ENCODE measurements around the gene SPC24. TPM values are rescaled to one million over a fixed set of nuclear protein-coding genes. Genes with fewer than 3 reads are reported as not detected.
"Not testable (repeated sequence)": the region's sequence is repeated elsewhere in the genome, so short reads cannot be mapped to it uniquely, and the experiment has no call there.

SPC24 gene
- total RNA-seq, 1 donor from 2014 or later = 33.1 TPM

DNA sequence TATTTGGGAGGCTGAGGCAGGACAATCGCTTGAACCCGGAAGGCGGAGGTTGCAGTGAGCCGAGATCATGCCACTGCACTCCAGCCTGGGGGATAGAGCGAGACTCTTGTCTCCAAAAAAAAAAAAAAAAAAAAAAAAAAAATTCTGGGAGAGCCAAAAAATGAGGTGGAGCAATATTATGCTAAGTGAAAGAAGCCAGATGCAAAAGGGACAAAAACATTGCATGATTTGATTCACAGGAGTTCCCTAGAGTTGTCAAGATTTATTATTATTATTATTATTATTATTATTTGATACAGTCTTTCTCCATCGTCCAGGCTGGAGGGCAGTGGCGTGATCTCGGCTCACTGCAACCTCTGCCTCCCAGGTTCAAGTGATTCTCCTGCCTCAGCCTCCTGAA, 25.4 kb upstream of the SPC24 start:
- H3K9me3 Mint-ChIP-seq; DNase-seq; H3K4me3 Mint-ChIP-seq; H3K27ac Mint-ChIP-seq; H3K27me3 Mint-ChIP-seq; intact Hi-C loops (cut with micrococcal nuclease); H3K36me3 Mint-ChIP-seq (ENCODE audit: low read depth); H3K4me1 Mint-ChIP-seq: not testable (repeated sequence)

DNA sequence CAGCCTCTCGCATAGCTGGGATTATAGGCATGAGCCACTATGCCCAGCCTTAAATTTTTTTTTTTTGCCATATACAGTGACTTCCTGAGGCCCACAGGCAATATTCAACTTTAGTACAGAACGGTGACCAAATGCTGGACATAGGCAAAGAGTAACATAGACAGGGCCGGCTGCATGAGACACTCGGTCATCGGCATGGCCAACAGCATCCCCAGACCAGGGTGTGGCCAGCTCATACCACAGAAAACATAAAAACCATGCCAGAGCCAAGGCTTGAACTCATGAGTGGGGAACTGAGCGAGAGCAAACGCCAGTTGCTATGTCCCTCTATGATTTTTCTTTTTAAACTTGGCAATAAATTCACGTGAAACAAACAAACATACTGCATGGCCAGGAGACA, 24.8 kb upstream of the SPC24 start:
- Mint-ChIP-seq H3K4me3 (no peak overlapping the region), H3K9me3 (no peaks in the 10 kb centered on the region), H3K36me3 (ENCODE audit: low read depth) (no peaks in the 10 kb centered on the region), H3K4me1 (peaks cover 3% of the 10 kb centered on the region), H3K27me3 (peaks cover 3% of the 10 kb centered on the region), H3K27ac (no peak overlapping the region)
- DNase-seq = no peak
- intact Hi-C loops (cut with micrococcal nuclease) = no loop called here

DNA sequence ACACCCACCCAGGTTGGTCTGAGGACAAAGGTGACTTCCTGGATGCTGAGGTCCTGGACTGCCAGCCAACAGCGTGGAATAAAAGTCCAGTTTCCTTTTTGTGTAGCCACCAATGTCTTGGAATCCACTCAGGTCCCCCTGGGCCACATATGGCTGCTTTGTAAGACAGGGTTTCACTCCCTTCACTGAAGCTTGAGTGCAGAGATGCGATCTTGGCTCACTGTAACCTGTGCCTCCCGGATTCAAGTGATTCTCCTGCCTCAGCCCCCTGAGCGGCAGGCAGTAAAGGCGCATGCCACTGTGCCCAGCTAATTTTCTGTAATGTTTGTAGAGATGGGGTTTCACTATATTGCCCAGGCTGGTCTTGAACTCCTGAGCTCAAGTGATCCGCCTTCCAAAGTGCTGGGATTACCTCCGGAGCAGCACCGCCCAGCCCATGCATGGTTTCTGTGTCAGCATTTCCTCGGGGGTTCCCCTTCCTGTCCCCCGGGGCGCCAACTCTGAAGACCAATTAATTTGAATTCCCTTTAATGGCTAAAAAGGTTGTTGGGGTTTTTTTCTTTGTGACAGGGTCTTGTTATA, 24.2 kb upstream of the SPC24 start:
- H3K36me3 Mint-ChIP-seq (ENCODE audit: low read depth) = no peaks in the 10 kb centered on the region
- peaks cover 3% of the 10 kb centered on the region for H3K4me1 Mint-ChIP-seq
- no peak overlapping the region for H3K27ac Mint-ChIP-seq
- H3K9me3 Mint-ChIP-seq = no peaks in the 10 kb centered on the region
- no peak for DNase-seq
- no peak overlapping the region for H3K4me3 Mint-ChIP-seq
- intact Hi-C loops (cut with micrococcal nuclease) = no loop called here
- peaks cover 3% of the 10 kb centered on the region for H3K27me3 Mint-ChIP-seq

DNA sequence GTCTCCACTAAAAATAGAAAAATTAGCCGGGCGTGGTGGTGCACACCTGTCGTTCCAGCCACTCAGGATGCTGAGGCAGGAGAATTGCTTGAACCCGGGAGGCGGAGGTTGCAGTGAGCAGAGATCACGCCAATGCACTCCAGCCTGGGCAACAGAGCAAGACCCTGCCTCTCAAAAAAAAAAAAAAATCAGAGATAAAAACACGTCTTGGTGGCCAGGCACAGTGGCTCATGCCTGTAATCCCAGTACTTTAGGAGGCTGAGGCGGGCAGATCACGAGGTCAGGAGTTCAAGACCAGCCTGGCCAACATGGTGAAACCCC, 23.5 kb upstream of the SPC24 start:
- H3K27ac Mint-ChIP-seq; H3K36me3 Mint-ChIP-seq (ENCODE audit: low read depth); H3K27me3 Mint-ChIP-seq; H3K4me3 Mint-ChIP-seq; H3K9me3 Mint-ChIP-seq; H3K4me1 Mint-ChIP-seq; intact Hi-C loops (cut with micrococcal nuclease); DNase-seq: not testable (repeated sequence)

DNA sequence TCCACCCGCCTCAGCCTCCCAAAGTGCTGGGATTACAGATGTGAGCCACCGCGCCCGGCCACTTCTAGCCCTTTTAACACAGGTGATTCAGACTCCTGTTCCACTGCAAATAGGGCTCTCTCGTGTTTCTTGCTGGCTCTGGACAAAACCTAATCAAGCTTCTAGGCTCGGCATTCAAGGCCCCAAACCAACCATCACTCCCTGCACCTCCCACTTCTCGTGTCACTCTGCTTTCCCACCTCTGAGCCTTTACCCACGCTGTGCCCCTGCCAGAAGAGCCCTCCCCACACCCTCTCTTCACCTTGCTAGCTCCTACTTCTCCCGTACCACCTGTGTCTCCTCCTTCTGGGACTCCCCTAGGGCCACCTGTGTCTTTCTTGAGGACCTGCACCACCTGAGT, 22.0 kb upstream of the SPC24 start:
- Mint-ChIP-seq H3K36me3 (ENCODE audit: low read depth) (no peaks in the 10 kb centered on the region), H3K27me3 (peaks cover 3% of the 10 kb centered on the region), H3K4me3 (no peak overlapping the region), H3K27ac (no peak overlapping the region), H3K4me1 (peaks cover 3% of the 10 kb centered on the region), H3K9me3 (no peaks in the 10 kb centered on the region)
- DNase-seq = no peak
- intact Hi-C loops (cut with micrococcal nuclease) = no loop called here

DNA sequence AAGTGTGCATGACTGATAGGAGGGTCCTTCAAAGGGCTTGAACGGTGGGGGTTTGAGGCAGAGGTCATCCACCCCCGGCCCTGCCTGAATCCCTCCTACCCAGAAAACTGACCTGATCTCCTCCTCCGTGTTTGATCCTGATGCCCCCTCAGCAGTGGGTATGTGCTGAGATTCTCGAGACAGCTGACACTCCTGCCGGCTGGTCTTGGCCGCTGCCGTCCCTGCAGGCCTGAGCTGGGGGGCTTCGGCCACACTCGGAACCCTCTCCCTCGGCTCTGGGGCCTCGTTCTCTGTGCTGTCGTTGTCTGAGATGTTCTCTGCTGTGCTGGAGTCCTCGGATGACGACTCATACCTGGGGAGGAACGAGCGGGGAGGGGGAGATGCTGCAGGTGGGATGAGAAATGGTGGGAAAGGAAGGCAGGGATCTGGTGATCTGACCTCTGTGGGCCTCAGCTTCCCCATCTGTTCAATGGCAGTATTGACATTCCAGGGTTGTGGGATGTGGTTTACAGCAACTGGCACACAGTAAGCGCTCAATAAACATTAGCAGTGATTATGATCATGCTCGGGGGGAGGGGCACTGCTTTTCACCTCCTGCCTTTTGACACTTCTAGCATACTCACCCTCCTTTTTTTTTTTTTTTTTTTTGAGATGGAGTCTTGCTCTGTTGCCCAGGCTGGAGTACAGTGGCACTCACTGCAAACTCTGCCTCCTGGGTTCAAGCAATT, 21.0 kb upstream of the SPC24 start:
- no peak overlapping the region for H3K4me3 Mint-ChIP-seq
- intact Hi-C loops (cut with micrococcal nuclease) = no loop called here
- H3K27ac Mint-ChIP-seq = no peak overlapping the region
- no peaks in the 10 kb centered on the region for H3K9me3 Mint-ChIP-seq
- H3K27me3 Mint-ChIP-seq = peaks cover 3% of the 10 kb centered on the region
- DNase-seq = no peak
- H3K36me3 Mint-ChIP-seq (ENCODE audit: low read depth) = no peaks in the 10 kb centered on the region
- H3K4me1 Mint-ChIP-seq = peaks cover 3% of the 10 kb centered on the region

DNA sequence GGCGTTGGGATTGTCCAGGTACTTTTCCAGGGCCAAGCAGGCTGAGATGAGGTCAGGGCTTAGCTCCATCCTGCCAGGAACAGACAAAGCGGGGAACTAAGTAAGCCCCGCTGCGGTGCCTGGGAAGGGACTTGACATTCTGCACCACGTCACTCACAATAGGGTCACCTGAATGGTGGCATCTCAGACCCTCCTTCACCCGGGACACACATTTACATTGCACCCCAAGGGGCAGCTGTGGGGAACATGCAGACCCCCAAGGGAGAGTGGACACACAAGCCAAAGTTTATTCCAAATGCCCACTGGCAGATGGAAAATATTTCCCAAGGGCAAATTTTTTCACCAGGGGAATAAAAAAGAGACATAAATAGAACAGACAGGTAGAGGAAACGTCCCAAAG, 20.3 kb upstream of the SPC24 start:
- H3K4me3 Mint-ChIP-seq = no peak overlapping the region

DNA sequence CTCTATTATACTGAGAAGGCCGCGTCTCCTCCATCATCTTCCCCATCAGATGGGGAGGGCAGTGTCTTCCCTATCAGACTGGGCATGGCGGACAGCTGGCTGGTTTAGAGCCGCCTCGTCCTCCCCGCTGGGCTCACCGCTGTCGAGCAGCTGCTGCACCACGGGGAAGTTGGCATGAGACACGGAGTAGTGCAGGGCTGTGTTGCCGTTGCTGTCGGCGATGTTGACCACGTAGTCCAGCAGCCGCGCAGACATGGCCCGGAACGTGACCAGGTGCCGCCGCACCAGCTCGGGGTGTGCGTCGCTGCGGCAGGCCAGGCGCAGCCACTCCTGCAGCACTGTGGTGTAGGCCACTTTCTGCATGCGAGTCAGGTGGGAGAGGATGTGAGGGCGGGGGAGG, 18.8 kb upstream of the SPC24 start:
- no peak for DNase-seq
- intact Hi-C loops (cut with micrococcal nuclease) = no loop called here
- H3K27me3 Mint-ChIP-seq = no peaks in the 10 kb centered on the region
- H3K27ac Mint-ChIP-seq = no peak overlapping the region
- no peaks in the 10 kb centered on the region for H3K9me3 Mint-ChIP-seq
- no peaks in the 10 kb centered on the region for H3K36me3 Mint-ChIP-seq (ENCODE audit: low read depth)
- no peaks in the 10 kb centered on the region for H3K4me1 Mint-ChIP-seq
- H3K4me3 Mint-ChIP-seq = no peak overlapping the region

More for the DNA sequence above, 20.3 kb upstream of the SPC24 start:
- no peak for DNase-seq
- no peaks in the 10 kb centered on the region for H3K27me3 Mint-ChIP-seq
- H3K4me1 Mint-ChIP-seq = peaks cover 3% of the 10 kb centered on the region
- H3K27ac Mint-ChIP-seq = no peak overlapping the region
- H3K9me3 Mint-ChIP-seq = no peaks in the 10 kb centered on the region
- intact Hi-C loops (cut with micrococcal nuclease) = no loop called here
- H3K36me3 Mint-ChIP-seq (ENCODE audit: low read depth) = no peaks in the 10 kb centered on the region

DNA sequence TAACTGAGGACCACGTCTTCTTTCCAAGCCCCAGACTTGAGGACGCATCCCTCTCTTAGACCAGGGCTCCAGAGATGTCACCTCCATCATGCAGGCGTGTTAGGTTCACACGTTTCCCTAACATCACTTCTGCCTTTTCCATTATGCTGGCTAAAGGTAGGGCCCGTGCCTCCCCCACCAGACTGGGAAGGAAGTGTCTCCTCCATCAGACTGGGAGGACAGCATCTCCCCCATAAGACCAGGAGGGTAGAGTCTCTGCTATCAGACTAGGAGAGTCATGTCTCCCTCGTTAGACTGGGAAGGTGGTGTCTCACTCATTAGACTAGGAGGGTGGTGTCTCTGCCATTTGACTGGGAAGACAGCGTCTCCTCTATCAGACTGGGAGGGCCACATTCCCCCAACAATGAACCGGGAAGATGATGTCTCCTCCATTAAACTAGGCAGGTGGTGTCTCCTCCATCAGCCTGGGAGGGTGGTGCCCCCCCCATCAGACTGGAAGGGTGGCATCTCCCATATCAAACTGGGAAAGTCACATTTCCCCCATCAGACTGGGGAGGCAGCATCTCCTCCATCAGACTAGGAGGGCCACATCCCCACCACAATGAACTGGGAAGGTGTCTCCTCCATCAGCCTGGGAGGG, 18.1 kb upstream of the SPC24 start:
- Mint-ChIP-seq H3K4me3 (no peak overlapping the region), H3K27me3 (no peaks in the 10 kb centered on the region), H3K27ac (no peak overlapping the region), H3K9me3 (no peaks in the 10 kb centered on the region), H3K36me3 (ENCODE audit: low read depth) (no peaks in the 10 kb centered on the region), H3K4me1 (no peaks in the 10 kb centered on the region)
- no peak for DNase-seq
- intact Hi-C loops (cut with micrococcal nuclease) = no loop called here

DNA sequence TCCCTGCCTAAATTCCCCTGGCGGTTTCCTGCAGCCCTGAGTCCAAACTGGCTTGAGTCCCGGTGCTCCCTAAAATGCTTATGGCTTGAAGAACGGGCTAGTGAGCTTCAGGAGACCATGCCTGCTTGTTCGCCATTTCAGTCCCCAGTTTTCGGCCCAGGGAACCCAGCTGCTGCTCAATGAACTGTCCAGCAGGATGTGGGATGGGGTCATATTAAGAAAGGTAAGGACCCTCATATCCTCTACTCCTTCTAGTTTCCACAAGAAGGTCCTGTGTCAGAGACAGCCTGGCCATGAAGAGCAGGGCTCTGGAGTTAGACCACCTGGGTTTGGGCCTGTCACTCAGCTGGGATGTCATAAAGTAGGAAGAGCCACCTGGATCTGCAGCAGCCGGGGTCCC, 17.0 kb upstream of the SPC24 start:
- DNase-seq = no peak
- no peak overlapping the region for H3K27ac Mint-ChIP-seq
- H3K4me1 Mint-ChIP-seq = no peaks in the 10 kb centered on the region
- intact Hi-C loops (cut with micrococcal nuclease) = no loop called here
- H3K9me3 Mint-ChIP-seq = no peaks in the 10 kb centered on the region
- H3K27me3 Mint-ChIP-seq = no peaks in the 10 kb centered on the region
- no peak overlapping the region for H3K4me3 Mint-ChIP-seq
- H3K36me3 Mint-ChIP-seq (ENCODE audit: low read depth) = no peaks in the 10 kb centered on the region

DNA sequence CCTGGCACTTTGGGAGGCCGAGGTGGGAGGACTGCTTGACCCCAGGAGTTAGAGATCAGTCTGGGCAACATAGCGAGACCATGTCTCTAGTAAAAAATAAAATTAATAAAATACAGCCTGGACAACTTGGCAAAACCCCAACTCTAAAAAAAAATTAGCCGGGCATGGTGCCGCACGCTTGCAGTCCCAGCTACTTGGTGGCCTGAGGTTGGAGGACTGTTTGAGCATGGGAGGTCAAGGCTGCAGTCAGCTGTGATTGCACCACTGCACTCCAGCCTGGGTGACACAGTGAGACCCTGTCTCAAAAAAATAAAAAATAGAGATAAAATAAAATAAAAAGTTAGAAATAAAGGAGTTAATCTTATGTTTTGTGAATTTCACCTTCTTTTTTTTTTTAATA, 15.6 kb upstream of the SPC24 start:
- no peak overlapping the region for H3K27ac Mint-ChIP-seq
- H3K4me1 Mint-ChIP-seq = no peaks in the 10 kb centered on the region
- H3K4me3 Mint-ChIP-seq = no peak overlapping the region
- no peaks in the 10 kb centered on the region for H3K27me3 Mint-ChIP-seq
- no peak for DNase-seq
- H3K36me3 Mint-ChIP-seq (ENCODE audit: low read depth) = no peaks in the 10 kb centered on the region
- intact Hi-C loops (cut with micrococcal nuclease) = no loop called here
- H3K9me3 Mint-ChIP-seq = no peaks in the 10 kb centered on the region

DNA sequence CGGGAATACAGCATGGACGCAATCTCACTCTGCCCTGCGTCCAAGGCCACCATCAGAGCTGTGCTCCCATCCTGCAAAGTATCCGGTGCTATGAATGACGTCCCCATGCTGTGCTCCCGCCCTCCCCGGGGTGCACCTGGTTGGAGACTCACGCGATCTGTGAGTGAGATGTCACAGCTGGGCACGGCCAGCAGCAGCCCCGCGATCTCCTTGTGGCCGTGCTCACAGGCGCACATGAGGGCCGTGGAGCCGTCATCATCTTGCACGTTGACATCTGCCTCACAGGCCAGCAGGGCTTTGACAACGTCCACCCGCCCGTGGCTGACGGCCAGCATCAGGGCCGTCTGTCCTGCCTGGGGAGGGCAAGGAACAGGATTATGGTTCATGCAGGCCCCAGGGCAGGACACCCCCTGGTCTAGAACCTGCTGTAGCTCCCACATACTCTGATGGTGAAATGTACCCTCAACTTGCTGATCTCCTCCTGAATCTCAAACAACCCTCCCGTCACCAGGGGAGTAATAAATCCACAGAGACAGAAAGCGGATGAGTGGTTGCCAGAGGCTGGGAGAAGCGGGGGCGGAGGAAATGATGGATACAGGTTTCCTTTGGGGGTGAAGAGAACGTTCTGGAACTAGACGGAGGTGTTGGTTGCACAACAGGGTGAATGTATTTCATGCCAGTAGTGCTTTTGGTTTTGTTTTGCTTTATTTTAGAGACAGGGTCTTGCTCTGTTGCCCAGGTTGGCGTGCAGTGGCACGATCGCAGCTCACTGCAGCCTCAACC, 14.5 kb upstream of the SPC24 start:
- intact Hi-C loops (cut with micrococcal nuclease) = no loop called here
- no peak overlapping the region for H3K27ac Mint-ChIP-seq
- H3K36me3 Mint-ChIP-seq (ENCODE audit: low read depth) = no peaks in the 10 kb centered on the region
- H3K4me3 Mint-ChIP-seq = no peak overlapping the region
- H3K9me3 Mint-ChIP-seq = no peaks in the 10 kb centered on the region
- H3K4me1 Mint-ChIP-seq = no peaks in the 10 kb centered on the region
- no peaks in the 10 kb centered on the region for H3K27me3 Mint-ChIP-seq
- no peak for DNase-seq

DNA sequence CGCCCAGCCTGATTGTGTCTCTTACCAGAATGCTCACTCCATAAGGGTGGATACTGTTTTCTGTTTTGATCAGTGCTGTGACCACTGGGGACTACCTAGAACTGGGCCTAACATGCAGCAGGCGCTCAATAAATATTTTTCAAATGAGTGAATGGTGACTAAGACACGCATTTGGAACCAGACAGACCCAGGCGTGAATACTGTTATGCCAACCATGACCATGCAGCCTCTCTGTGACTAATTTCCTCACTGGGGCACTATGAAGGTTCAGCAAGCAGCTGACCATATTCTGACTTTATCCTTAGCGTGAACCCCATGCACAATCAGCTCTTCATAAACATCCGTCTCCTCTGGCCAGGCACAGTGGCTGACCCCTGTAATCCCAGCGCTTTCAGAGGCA, 13.0 kb upstream of the SPC24 start:
- no peaks in the 10 kb centered on the region for H3K9me3 Mint-ChIP-seq
- no peak overlapping the region for H3K4me3 Mint-ChIP-seq
- intact Hi-C loops (cut with micrococcal nuclease) = no loop called here
- H3K4me1 Mint-ChIP-seq = no peaks in the 10 kb centered on the region
- H3K27me3 Mint-ChIP-seq = no peaks in the 10 kb centered on the region
- H3K27ac Mint-ChIP-seq = no peak overlapping the region
- no peaks in the 10 kb centered on the region for H3K36me3 Mint-ChIP-seq (ENCODE audit: low read depth)
- no peak for DNase-seq
